Immature natural killer cell (primary cell): Measurements from ENCODE around the gene ALOX12. TPM values are rescaled to one million over a fixed set of nuclear protein-coding genes. Genes with fewer than 3 reads are reported as not detected.

Experiments
- DNase-seq, 3 donors: peaks; one replicate each; pipeline ENCODE4 v3.0.0; 2022; ENCODE audit warnings: mixed read lengths in 1 of 3
- H3K27ac Mint-ChIP-seq, 6 donors: one replicate each; pipeline ENCODE4 v1.8.0; 2020; ENCODE audit warnings: mixed read lengths in 6 of 6, mild to moderate bottlenecking in 5 of 6, inconsistent platforms in 4 of 6, moderate library complexity in 3 of 6
- H3K27me3 Mint-ChIP-seq, 3 donors: one replicate each; pipeline ENCODE4 v1.8.0; 2020 to 2021; ENCODE audit warnings: low read depth in 3 of 3, mild to moderate bottlenecking in 3 of 3, mixed read lengths in 3 of 3, moderate library complexity in 3 of 3, inconsistent platforms in 1 of 3
- H3K36me3 Mint-ChIP-seq, 3 donors: one replicate each; pipeline ENCODE4 v1.8.0; 2020; ENCODE audit warnings: mixed read lengths in 3 of 3, inconsistent platforms in 2 of 3, mild to moderate bottlenecking in 2 of 3
- H3K4me1 Mint-ChIP-seq, 2 donors: one replicate each; pipeline ENCODE4 v1.8.0; 2020; ENCODE audit warnings: inconsistent platforms in 2 of 2, mild to moderate bottlenecking in 2 of 2, mixed read lengths in 2 of 2, moderate library complexity in 1 of 2
- H3K4me3 Mint-ChIP-seq, 5 donors: one replicate each; pipeline ENCODE4 v1.8.0; 2020; ENCODE audit warnings: mild to moderate bottlenecking in 5 of 5, mixed read lengths in 5 of 5, inconsistent platforms in 3 of 5, moderate library complexity in 3 of 5
- H3K9me3 Mint-ChIP-seq, 6 donors: one replicate each; pipeline ENCODE4 v1.8.0; 2020; ENCODE audit warnings: mild to moderate bottlenecking in 6 of 6, mixed read lengths in 6 of 6, inconsistent platforms in 4 of 6, moderate library complexity in 3 of 6
- polyA plus RNA-seq, 3 donors: library from polyadenylated mRNA; unstranded; fragments of 300-500 nt; fragmentation: Illumina TruSeq; gene quantifications; one replicate each; pipeline ENCODE4 v1.2.3, GENCODE V29; 2021

ALOX12 gene
- polyA plus RNA-seq, 3 donors from 2014 or later: 0.24 to 0.92 (median 0.83) TPM

DNA sequence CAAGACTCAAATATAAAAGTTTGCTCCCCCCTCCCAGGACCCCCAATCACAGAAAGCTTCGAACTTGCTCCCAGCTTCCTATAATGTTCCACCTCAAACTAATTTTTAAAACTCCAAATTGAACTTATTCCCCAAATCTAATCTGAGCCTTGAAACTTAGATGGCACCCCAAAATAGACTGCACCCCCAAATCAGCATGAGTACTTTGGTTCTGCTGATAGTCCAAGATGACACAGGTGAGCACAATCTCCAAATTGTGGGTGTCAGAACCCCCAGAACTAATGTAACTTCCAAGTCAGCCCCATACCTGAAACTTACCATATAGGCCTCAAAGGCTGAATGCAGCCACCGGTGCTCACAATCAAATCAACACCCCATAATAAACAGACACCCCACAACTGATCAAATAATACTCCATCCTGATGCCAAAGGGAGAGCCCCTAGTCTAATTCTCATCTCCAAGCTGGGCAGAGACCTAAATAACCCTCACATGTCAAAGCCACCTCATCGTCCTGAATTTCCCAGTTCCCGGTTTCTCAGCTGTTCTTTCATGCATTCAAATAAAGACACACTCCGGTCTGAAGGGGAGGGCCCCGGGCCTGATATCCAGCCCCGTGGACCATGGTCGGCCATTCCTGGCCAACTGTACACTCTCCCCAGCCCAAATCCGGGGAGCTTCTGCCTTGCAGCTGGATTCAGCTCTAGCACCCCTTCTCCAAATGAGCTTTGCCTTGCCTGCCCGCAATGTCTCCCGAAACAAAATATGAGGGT is 25.2 kb downstream of the ALOX12 start:
- peaks cover 10 to 25% (median 12%) of the 10 kb centered on the region in 3 donors for H3K27me3 Mint-ChIP-seq
- H3K36me3 Mint-ChIP-seq: peaks cover 0 to 5% (median 4%) of the 10 kb centered on the region in 3 donors
- H3K27ac Mint-ChIP-seq: peak overlapping the region in 5 of 6 donors; percentile 50 to 95 (median 73)
- no peak for DNase-seq
- peak overlapping the region; percentile 75 to 85 (median 83) for H3K4me3 Mint-ChIP-seq
- H3K4me1 Mint-ChIP-seq: peaks cover 68 to 70% of the 10 kb centered on the region in 2 donors
- H3K9me3 Mint-ChIP-seq: no peaks in the 10 kb centered on the region

DNA sequence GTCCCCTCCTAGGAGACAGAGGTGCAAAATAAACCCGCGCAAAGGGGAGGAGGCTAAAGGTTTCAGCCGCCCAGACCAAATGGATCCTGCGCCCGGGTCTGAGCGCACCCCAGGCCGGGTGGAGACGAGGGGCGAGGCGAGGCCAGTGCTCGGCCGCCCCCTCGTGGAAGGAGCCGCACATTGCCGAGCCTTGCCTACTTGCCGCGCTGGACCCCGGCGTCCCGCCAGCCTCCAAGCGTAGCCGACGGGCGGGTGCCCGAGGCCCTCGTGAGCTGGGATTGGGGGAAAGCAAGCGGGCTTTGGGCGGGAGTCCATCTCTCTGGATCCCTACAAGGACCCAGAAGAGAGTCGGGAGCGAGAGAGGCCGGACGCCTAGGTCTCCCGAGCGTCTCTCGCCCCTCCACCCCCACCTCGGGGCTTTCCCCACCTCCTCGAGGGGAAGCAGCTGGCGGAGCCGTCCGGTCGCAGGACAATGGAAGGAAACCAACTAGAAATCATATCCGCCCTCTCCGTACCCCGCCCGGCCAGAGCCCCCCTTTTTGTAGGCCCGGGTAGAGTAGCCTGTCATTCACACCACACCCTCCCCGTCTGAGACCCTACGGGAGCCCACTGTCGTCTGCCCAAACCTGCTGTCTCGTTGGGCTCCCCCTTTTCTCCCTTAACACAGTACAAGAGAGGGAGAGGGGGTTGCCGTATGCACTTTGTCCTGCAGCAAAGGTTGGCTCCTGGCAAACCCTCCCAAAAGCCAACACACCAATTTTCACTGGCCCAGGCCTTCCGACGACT is 26.3 kb downstream of the ALOX12 start:
- Mint-ChIP-seq H3K4me1 (peaks cover 68 to 69% of the 10 kb centered on the region in 2 donors), H3K36me3 (peaks cover 0 to 4% (median 4%) of the 10 kb centered on the region in 3 donors), H3K9me3 (no peaks in the 10 kb centered on the region), H3K27me3 (peaks cover 10 to 25% (median 12%) of the 10 kb centered on the region in 3 donors), H3K4me3 (peak overlapping the region; percentile 75 to 85 (median 83)), H3K27ac (peak overlapping the region in 5 of 6 donors; percentile 59 to 95 (median 91))
- peak; percentile 81 to 83 (median 83) for DNase-seq

DNA sequence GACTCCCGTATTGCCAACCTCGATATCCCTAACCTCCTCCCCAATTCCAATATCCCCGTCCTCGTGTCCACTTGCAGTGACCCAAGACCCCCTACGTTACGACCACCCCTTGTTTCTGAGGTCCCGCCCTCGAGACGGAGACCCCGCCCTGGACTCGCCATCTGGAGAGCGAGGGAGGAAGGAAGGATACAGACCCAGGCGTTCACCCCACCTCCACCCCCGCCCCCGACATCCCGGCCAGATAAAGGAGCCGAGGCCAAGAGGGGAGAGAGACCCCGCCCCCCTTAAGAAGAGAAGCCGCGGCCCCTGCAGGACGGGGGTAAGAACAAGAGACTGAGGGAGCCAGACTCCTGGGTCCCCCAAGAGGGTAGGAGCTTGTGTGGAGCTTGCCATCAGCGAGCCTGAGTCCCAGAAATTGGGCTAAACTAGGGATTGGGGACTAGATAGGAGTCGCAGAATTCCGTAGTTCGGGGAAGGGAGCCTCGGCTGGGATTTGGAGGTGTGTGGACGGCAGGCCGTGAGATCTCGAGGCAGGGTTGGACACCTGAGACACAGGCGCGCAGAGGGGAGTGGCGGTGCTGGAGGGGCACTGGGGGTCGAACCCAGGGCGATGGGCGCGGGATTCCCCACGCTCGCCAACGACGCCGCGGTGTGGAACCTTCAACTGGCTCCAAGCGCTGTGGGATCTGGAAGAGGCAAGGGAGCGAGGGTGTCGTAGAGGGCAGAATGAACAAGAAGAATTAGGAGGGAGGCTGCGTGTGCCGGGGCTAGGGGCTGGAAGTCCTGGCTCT is 27.1 kb downstream of the ALOX12 start, which contains the start of gene BCL6B:
Gene BCL6B (plus strand): TSS at position 270 of the 791 bp plus-strand sequence. CDS start 622 bp downstream, outside the sequence.
- Mint-ChIP-seq H3K36me3 (no peaks in the 10 kb centered on the region), H3K27ac (peak within 1 kb of the TSS; percentile 74 to 95 (median 91)), H3K4me1 (peaks cover 68 to 69% of the 10 kb centered on the region in 2 donors), H3K27me3 (peaks cover 10 to 22% (median 12%) of the 10 kb centered on the region in 3 donors), H3K4me3 (peak within 1 kb of the TSS; percentile 75 to 85 (median 83)), H3K9me3 (no peaks in the 10 kb centered on the region)
- DNase-seq: no peak

DNA sequence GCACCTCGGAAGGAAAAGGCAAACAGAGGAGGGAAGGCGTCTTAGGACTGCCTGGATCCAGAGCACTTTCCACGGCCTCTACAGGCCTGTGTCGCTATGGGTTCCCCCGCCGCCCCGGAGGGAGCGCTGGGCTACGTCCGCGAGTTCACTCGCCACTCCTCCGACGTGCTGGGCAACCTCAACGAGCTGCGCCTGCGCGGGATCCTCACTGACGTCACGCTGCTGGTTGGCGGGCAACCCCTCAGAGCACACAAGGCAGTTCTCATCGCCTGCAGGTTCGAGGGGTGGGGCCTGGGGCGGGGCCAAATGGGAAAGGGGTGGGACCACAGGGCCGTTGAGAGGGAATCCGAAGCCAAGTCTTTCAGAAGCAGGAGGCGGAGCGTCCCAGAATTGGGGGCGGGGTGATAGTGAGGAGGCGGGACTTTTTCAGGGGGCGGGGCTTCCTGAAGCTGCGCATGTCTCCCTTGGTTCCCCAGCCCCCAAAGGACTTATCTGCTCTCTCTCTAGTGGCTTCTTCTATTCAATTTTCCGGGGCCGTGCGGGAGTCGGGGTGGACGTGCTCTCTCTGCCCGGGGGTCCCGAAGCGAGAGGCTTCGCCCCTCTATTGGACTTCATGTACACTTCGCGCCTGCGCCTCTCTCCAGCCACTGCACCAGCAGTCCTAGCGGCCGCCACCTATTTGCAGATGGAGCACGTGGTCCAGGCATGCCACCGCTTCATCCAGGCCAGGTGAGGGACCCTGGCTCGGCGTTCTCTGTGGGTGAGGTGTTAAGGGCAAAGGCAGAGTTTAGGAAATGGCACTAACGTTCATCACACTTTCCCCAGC is 27.9 kb downstream of the ALOX12 start:
- H3K36me3 Mint-ChIP-seq: no peaks in the 10 kb centered on the region
- peak overlapping the region; percentile 75 to 85 (median 83) for H3K4me3 Mint-ChIP-seq
- H3K27ac Mint-ChIP-seq: peak overlapping the region; percentile 74 to 95 (median 91)
- H3K27me3 Mint-ChIP-seq: peaks cover 10 to 18% (median 12%) of the 10 kb centered on the region in 3 donors
- H3K9me3 Mint-ChIP-seq: no peaks in the 10 kb centered on the region
- peak; percentile 95 for DNase-seq
- H3K4me1 Mint-ChIP-seq: peaks cover 69 to 74% of the 10 kb centered on the region in 2 donors

DNA sequence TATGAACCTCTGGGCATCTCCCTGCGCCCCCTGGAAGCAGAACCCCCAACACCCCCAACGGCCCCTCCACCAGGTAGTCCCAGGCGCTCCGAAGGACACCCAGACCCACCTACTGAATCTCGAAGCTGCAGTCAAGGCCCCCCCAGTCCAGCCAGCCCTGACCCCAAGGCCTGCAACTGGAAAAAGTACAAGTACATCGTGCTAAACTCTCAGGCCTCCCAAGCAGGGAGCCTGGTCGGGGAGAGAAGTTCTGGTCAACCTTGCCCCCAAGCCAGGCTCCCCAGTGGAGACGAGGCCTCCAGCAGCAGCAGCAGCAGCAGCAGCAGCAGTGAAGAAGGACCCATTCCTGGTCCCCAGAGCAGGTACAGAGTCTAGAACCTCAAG is 28.5 kb downstream of the ALOX12 start:
- Mint-ChIP-seq H3K9me3 (no peaks in the 10 kb centered on the region), H3K27me3 (peaks cover 10 to 18% (median 12%) of the 10 kb centered on the region in 3 donors), H3K27ac (peak overlapping the region in 4 of 6 donors; percentile 34 to 95 (median 92)), H3K4me3 (no peak overlapping the region), H3K36me3 (no peaks in the 10 kb centered on the region), H3K4me1 (peaks cover 72 to 80% of the 10 kb centered on the region in 2 donors)
- no peak for DNase-seq

DNA sequence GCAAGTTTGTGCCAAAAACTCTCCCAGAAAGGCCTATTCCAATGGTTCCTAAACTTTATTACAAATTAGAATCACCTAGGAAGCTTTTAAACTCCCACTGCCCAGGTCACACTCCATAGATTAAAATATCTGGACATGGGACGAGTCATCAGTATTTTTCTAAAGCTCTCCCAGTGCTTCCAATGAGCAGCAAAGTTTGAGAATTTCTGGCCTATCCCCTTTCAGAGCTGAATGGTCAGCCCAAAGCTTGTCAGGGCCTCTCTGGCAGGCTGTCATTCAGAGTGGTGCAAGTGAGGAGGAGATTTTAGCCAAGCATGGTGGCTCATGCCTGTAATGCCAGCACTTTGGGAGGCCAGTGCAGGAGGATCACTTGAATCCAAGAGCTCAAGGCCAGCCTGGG is 29.4 kb downstream of the ALOX12 start:
- DNase-seq: no peak
- H3K36me3 Mint-ChIP-seq: no peaks in the 10 kb centered on the region
- peak overlapping the region in 2 of 6 donors; percentile 16 to 17 for H3K27ac Mint-ChIP-seq
- peaks cover 78 to 88% of the 10 kb centered on the region in 2 donors for H3K4me1 Mint-ChIP-seq
- H3K9me3 Mint-ChIP-seq: no peaks in the 10 kb centered on the region
- H3K27me3 Mint-ChIP-seq: peaks cover 10 to 18% (median 12%) of the 10 kb centered on the region in 3 donors
- no peak overlapping the region for H3K4me3 Mint-ChIP-seq

DNA sequence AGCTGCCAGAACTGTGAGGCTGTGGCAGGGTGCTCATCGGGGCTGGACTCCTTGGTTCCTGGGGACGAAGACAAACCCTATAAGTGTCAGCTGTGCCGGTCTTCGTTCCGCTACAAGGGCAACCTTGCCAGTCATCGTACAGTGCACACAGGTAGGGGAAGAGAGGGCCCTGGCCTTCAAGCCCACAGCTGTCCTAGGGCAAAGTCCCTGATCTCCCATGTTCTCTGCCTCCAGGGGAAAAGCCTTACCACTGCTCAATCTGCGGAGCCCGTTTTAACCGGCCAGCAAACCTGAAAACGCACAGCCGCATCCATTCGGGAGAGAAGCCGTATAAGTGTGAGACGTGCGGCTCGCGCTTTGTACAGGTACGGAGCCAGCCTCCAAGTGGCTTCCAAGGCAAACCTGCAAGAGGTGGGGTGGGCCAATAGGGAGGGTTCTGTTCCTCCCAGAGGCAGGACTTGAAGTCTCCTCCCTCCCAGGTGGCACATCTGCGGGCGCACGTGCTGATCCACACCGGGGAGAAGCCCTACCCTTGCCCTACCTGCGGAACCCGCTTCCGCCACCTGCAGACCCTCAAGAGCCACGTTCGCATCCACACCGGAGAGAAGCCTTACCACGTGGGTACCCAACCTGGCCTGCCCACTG is 30.7 kb downstream of the ALOX12 start:
- H3K27me3 Mint-ChIP-seq: peaks cover 10 to 15% (median 10%) of the 10 kb centered on the region in 3 donors
- DNase-seq: no peak
- H3K27ac Mint-ChIP-seq: peak overlapping the region in 2 of 6 donors; percentile 59 to 83
- no peaks in the 10 kb centered on the region for H3K9me3 Mint-ChIP-seq
- peaks cover 78 to 86% of the 10 kb centered on the region in 2 donors for H3K4me1 Mint-ChIP-seq
- no peaks in the 10 kb centered on the region for H3K36me3 Mint-ChIP-seq
- peak overlapping the region in 2 of 5 donors; percentile 29 to 30 for H3K4me3 Mint-ChIP-seq

DNA sequence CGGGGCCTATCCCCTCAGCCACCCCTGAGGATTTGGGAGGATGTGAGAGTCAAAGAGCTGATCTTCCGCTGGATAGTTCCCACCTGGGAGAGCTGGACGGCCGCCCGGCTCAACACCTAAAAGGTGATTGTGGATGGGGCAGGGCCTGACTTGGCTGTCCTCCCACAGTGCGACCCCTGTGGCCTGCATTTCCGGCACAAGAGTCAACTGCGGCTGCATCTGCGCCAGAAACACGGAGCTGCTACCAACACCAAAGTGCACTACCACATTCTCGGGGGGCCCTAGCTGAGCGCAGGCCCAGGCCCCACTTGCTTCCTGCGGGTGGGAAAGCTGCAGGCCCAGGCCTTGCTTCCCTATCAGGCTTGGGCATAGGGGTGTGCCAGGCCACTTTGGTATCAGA is 31.5 kb downstream of the ALOX12 start:
- H3K4me3 Mint-ChIP-seq: peak overlapping the region in 4 of 5 donors; percentile 3 to 63 (median 32)
- peak overlapping the region; percentile 58 to 86 (median 78) for H3K27ac Mint-ChIP-seq
- H3K27me3 Mint-ChIP-seq: peaks cover 10 to 16% (median 10%) of the 10 kb centered on the region in 3 donors
- peak in 1 of 3 donors; percentile 32 for DNase-seq
- no peaks in the 10 kb centered on the region for H3K36me3 Mint-ChIP-seq
- H3K4me1 Mint-ChIP-seq: peaks cover 79 to 90% of the 10 kb centered on the region in 2 donors
- no peaks in the 10 kb centered on the region for H3K9me3 Mint-ChIP-seq

DNA sequence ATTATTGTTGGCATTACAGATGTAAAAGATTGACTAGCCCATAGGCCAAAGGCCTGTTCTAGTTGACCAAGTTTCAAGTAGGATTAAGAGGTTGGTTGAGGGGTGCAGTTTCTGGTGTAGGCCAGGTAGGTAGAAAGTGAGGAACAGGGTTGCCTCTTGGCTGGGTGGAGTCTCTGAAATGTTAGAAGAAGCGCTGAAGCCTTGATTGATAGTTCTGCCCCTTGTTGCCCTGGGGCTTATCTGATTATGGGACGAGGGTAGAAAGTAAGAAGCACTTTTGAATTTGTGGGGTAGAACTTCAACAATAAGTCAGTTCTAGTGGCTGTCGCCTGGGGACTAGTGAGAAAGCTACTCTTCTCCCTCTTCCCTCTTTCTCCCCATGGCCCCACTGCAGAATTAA is 33.2 kb downstream of the ALOX12 start:
- Mint-ChIP-seq H3K9me3 (no peaks in the 10 kb centered on the region), H3K4me1 (peaks cover 76 to 90% of the 10 kb centered on the region in 2 donors), H3K4me3 (peak overlapping the region in 4 of 5 donors; percentile 1 to 47 (median 10)), H3K27me3 (peaks cover under 1 to 6% (median 3%) of the 10 kb centered on the region in 3 donors), H3K36me3 (no peaks in the 10 kb centered on the region), H3K27ac (peak overlapping the region; percentile 29 to 86 (median 59))
- DNase-seq: no peak

DNA sequence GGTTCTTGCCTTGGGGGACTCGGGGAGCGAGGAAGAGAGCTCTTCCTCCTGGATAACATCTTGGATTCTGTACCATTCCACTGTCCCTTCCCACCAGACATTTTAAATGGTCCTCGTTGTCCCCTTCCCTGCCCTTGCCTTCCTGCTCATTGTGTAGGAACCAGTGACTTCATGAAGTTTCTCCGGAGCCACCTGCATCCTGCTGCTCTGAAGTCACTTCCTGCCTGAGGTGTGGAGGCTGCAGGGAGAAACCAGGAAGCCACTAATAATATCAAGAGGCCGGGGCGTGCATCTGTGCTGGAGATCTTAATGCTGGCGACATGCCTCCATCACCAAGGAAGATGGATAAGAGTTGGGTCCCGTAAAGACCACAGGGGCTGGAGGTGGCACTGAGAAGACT is 33.8 kb downstream of the ALOX12 start:
- peaks cover 0 to 3% (median 2%) of the 10 kb centered on the region in 3 donors for H3K27me3 Mint-ChIP-seq
- H3K4me3 Mint-ChIP-seq: peak overlapping the region; percentile 48 to 66 (median 54)
- no peaks in the 10 kb centered on the region for H3K36me3 Mint-ChIP-seq
- H3K27ac Mint-ChIP-seq: peak overlapping the region; percentile 4 to 86 (median 59)
- no peak for DNase-seq
- H3K9me3 Mint-ChIP-seq: no peaks in the 10 kb centered on the region
- peaks cover 77 to 89% of the 10 kb centered on the region in 2 donors for H3K4me1 Mint-ChIP-seq

DNA sequence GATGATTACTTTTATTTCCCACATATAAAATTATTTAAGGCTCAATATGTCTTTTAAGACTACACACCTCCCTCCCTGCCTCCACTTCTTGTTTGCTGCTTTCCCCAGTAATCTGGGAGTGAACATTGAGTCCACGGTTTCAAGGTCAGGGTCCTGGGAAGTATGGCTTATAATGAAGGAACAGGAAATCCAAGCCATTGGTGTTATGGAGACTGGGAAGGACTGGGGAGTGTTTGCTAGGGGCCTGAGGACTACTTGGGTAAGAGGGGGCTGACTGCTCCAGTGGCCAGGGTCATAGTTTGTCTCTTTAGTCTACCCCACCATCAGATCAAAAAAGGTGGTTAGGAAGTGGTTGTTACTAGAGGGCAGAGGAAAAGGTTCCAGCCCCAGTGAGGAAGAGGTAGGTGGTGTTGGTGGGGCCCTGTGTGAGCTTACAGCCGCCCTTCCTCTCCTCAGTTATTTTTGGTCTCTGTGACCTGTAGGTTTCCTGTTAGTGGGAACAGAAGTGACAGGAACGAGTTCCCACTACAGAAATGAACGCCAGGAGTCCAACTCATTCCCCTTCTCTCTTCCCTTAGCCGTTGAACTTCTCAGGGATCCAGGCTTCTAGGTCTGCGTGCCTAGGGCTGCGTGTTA is 39.2 kb downstream of the ALOX12 start:
- Mint-ChIP-seq H3K36me3 (no peaks in the 10 kb centered on the region), H3K27ac (peak overlapping the region; percentile 95 to 98 (median 97)), H3K27me3 (peaks cover 0 to 8% (median 0%) of the 10 kb centered on the region in 3 donors), H3K4me3 (peak overlapping the region; percentile 92 to 96 (median 94)), H3K4me1 (peaks cover 60 to 83% of the 10 kb centered on the region in 2 donors), H3K9me3 (no peaks in the 10 kb centered on the region)
- DNase-seq: peak; percentile 67 to 68 (median 68)
